Activated CD4-positive, alpha-beta T cell treated with anti-CD3 and anti-CD28 coated beads, Interleukin-2, amount 50 U/mL, for 16 hours (primary cell): ENCODE measurements around the gene DNAJC21.
A peak's percentile ranks its signal among the peaks of the same experiment; 100 is the strongest.

Source experiments
- DNase-seq: peaks from one replicate; pipeline ENCODE4 v3.0.0-alpha.2; 2020

The DNAJC21 gene

GRCh38 chr5:34986965-34987364 is 57.6 kb downstream of the DNAJC21 start:
- no peak for DNase-seq

- DNase-seq, result no peak
Measured at GRCh38 chr5:34991486-34992238, 62.3 kb downstream of the DNAJC21 start.

DNA sequence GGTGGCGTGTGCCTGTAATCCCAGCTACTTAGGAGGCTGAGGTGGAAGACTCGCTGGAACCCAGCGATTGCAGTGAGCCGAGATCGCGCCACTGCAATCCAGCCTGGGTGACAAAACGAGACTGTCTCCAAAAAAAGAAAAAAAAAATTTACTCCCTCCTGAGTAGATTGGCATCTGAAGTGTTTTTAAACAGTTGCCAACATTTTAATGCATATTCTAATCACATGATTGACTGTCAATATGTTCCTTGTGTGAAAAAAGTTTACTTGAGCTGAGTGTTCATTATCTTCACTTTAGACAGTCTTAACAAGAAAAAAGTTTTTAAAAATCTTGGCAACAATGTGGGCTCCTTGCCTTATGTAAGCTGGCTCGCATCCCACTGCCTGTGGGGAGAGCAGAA is 64.6 kb downstream of the DNAJC21 start:
- no peak for DNase-seq

DNA sequence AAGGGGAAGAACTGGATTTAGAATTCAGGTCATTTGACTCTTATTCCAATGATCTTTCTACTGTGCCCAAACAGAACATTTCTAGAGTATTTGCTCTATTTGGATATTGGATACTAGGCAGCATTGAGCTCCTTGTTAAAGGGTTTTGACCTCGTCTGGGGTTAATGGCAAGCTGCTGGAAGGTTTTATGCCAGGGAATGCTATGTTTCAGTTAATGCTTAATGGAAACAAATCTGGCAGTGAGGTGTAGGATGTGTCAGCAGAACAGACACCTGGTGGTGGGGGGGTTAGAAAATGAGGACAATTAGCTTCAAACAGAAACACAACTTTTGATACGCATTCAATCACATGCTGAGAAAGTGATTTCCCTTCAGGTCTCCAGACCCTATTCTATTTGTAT is 66.9 kb downstream of the DNAJC21 start:
- DNase-seq, result no peak

DNA sequence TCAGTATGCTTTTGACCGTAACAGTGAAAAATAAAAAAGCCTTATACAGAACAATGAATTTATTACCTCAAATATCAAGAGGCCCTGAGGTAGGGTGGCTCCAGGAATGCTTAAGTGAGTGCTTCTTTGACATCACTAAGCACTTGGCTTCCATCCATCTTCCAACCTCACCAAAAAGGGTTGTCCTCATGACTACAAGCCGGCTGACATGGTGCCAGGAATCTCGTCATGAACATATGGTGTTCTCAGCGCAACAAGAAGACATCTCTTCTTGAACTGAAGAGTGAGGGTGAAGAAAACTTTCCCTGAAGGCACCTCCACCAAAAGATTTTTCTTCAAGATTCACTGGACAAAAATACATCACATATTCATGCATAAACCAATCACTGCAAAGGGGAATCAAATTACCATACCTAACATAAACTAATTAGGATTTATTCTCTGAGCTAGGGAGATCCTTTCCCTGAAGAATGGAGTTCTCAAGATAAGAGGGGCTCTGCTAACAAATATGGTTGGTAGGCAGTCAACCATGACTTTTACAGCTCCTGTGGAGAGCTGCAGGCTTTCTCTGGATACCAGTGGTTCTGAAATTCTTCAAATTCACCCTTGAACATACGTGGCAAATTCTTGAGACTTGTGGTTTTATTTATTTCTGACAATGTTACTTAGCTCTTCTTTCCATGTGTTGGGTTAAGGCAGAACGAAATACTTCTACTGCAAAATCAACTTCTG is 68.9 kb downstream of the DNAJC21 start:
- DNase-seq, result no peak

DNA sequence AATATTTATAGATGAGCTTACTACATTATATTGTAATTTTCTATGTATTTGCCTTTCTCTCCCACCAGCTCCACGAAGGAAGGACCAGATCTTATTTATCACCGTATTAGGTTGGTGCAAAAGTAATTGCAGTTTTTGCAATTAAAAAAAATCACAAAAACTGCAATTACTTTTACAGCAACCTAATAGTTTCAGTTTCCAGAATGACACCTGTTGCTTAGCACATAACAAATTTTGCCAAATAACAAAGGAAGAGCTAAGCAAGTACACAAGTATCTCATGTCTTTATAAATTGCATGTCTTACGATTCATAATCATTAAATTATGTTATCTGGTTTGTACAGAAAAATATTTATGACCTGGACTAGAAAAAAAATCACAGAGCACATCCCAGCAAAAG is 72.5 kb downstream of the DNAJC21 start:
- no peak for DNase-seq

DNA sequence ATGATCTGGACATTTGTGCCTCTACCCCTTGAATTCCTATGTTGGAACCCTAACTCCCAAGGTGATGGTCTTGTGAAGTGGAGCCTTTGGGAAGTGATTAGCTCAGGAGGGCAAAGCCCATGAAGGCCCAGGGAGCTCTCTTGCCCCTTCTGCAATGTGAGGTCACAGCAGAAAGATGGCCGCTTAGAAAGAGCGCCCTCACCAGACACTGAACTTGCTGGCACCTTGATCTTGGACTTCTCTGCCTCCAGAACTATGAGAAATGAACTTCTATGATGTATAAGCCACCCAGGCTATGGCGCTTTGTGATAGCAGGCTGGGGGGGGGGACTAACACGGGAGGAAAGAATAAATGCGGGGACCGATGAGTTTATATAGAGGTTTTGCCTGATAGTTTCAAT is 73.1 kb downstream of the DNAJC21 start:
- no peak for DNase-seq

- peak; percentile 57 for DNase-seq
Measured at GRCh38 chr5:35003018-35003957, 73.9 kb downstream of the DNAJC21 start.

- DNase-seq, result no peak
Measured at GRCh38 chr5:35004200-35004599, 74.8 kb downstream of the DNAJC21 start.

- no peak for DNase-seq
Measured at GRCh38 chr5:35004771-35005170, 75.4 kb downstream of the DNAJC21 start.
